ENCODE results near the gene VWA2. TPM values are rescaled to one million over a fixed set of nuclear protein-coding genes. Genes with fewer than 3 reads are reported as not detected.

The VWA2 gene
- total and polyA plus RNA-seq, 10 of the 15 experiments (the other 5 are each of a cell fraction or from before 2014, with no cell fraction given): 0.03 TPM; not detected in 9

- intact Hi-C loops (cut with micrococcal nuclease; ENCODE audit: unreplicated experiment): no loop called here
- Histone ChIP-seq H4K20me1 (ENCODE audit: control insufficient read depth, insufficient read depth) (no peaks in the 10 kb centered on the region), H3K4me1 (ENCODE audit: control insufficient read depth, insufficient read depth, low read length) (no peaks in the 10 kb centered on the region), H3K79me2 (ENCODE audit: control insufficient read depth, insufficient read depth, low read length) (no peaks in the 10 kb centered on the region), H3K4me2 (ENCODE audit: control insufficient read depth, insufficient read depth) (no peak overlapping the region), H2AFZ (ENCODE audit: control insufficient read depth, low read depth, low read length) (no peak overlapping the region), H3K36me3 (ENCODE audit: control insufficient read depth in 2 of 2, insufficient read depth in 2 of 2, low read length in 1 of 2) (no peaks in the 10 kb centered on the region), H3K27ac (ENCODE audit: control insufficient read depth, insufficient read depth) (no peak overlapping the region), H3K9ac (ENCODE audit: control insufficient read depth, insufficient read depth, low read length) (no peak overlapping the region), H3K4me3 (no peak overlapping the region), H3K27me3 (replicated peaks in 1 of 2; ENCODE audit: control insufficient read depth in 2 of 2, insufficient read depth in 2 of 2, low read length in 1 of 2) (no peaks in the 10 kb centered on the region; a peak in 1 of 4 replicates), H3K9me3 (replicated peaks; ENCODE audit: control insufficient read depth, insufficient read depth, low read length) (no peaks in the 10 kb centered on the region)
- no TSS peak for BruUV-seq (replicated peaks)
- ChIA-PET SMC1A (ENCODE audit: uncharacterized antibody, unreplicated experiment) (no interaction called here), POLR2A (no interaction called here), CTCF (no interaction called here), RAD21 (ENCODE audit: unreplicated experiment) (no interaction called here)
- ATAC-seq: no peak; the same call in 2 of the 3 replicates
- no peak for DNase-seq (ENCODE audit: low read depth, low spot score)
- FAIRE-seq: no peak
- TF ChIP-seq ZBED1 (IDR thresholded peaks at IDR 0.05; ENCODE audit: borderline replicate concordance): no peak
- TF ChIP-seq TCF12 (IDR thresholded peaks at IDR 0.05; ENCODE audit: low read depth, low read length): no peak
- no peak for TF ChIP-seq RELB (IDR thresholded peaks at IDR 0.05; ENCODE audit: low read depth)
- no peak for TF ChIP-seq BCLAF1 (IDR thresholded peaks at IDR 0.05)
- no peak for TF ChIP-seq RELA (IDR thresholded peaks at IDR 0.05; ENCODE audit: borderline replicate concordance, partially characterized antibody)
- no peak for TF ChIP-seq FOXM1 (IDR thresholded peaks at IDR 0.05; ENCODE audit: low read depth, low read length)
- no peak for TF ChIP-seq TAF1 (IDR thresholded peaks at IDR 0.05; ENCODE audit: borderline replicate concordance, low read depth, low read length)
- no peak for TF ChIP-seq CTCF (IDR thresholded peaks at IDR 0.05 in 2 of 3, conservative IDR thresholded peaks at IDR 0.05 in 1 of 3; ENCODE audit: control insufficient read depth in 2 of 3, extremely low read depth in 1 of 3, insufficient read depth in 1 of 3, low read depth in 3 of 3, low read length in 3 of 3)
- no peak for TF ChIP-seq MLLT1 (IDR thresholded peaks at IDR 0.05)
- TF ChIP-seq LARP7 (IDR thresholded peaks at IDR 0.05): no peak
- no peak for TF ChIP-seq CBX3 (IDR thresholded peaks at IDR 0.05; ENCODE audit: borderline replicate concordance, low read depth)
- no peak for TF ChIP-seq SRF (IDR thresholded peaks at IDR 0.05; ENCODE audit: low read depth in 2 of 2, low read length in 2 of 2)
- TF ChIP-seq ZNF384 (IDR thresholded peaks at IDR 0.05; ENCODE audit: borderline replicate concordance, low read depth, low read length): no peak
- TF ChIP-seq POU2F2 (IDR thresholded peaks at IDR 0.05; ENCODE audit: borderline replicate concordance, low read depth, low read length): no peak
- TF ChIP-seq NFXL1 (IDR thresholded peaks at IDR 0.05; ENCODE audit: borderline replicate concordance): no peak
- in situ Hi-C loops (cut with MboI): loop anchor here (25.0 kb wide), 2 partner anchors 99 to 476 kb away; no protein-coding TSS in a partner anchor
- WGBS (ENCODE audit: insufficient coverage, insufficient replicate concordance, low lambda C conversion rate, missing lambda C conversion rate): 50% methylated on average over 13 of the region's 13 CpGs
Measured at GRCh38 chr10:114311496-114312209, 72.6 kb downstream of the VWA2 start.
